Liver (tissue), 9 donors: ENCODE results near the gene NDUFS3. TPM values are rescaled to one million over a fixed set of nuclear protein-coding genes. Genes with fewer than 3 reads are reported as not detected.

ENCODE experiments used
- DNase-seq: peaks from one replicate; pipeline ENCODE4 v3.0.0-alpha.2; 2017; ENCODE audit warnings: low spot score
- H3K27ac ChIP-seq, 2 donors: one replicate each; pipeline ENCODE4 v1.7.0; 2013; ENCODE audit warnings: inconsistent platforms in 2 of 2, low read length in 2 of 2, control low read depth in 1 of 2, low read depth in 1 of 2, mild to moderate bottlenecking in 1 of 2
- H3K27me3 ChIP-seq, 4 donors: one replicate each; pipeline versions ENCODE4 v1.6.1 to v1.7.0; 2013; ENCODE audit warnings: low read length in 3 of 4, inconsistent platforms in 1 of 4, mild to moderate bottlenecking in 1 of 4, moderate library complexity in 1 of 4; ENCODE audit not compliant: control insufficient read depth in 4 of 4, insufficient read depth in 4 of 4
- H3K36me3 ChIP-seq, 4 donors: one replicate each; pipeline versions ENCODE4 v1.6.1 to v1.7.0; 2013; ENCODE audit warnings: low read length in 3 of 4, mild to moderate bottlenecking in 3 of 4, low read depth in 1 of 4, moderate library complexity in 1 of 4; ENCODE audit not compliant: control insufficient read depth in 4 of 4, insufficient read depth in 3 of 4
- H3K4me1 ChIP-seq, 4 donors: one replicate each; pipeline versions ENCODE4 v1.6.1 to v1.7.0; 2013; ENCODE audit warnings: low read length in 3 of 4, mild to moderate bottlenecking in 3 of 4, moderate library complexity in 1 of 4; ENCODE audit not compliant: control insufficient read depth in 4 of 4, insufficient read depth in 4 of 4
- H3K4me3 ChIP-seq, 3 donors: one replicate each; pipeline versions ENCODE4 v1.6.1 to v1.7.0; 2013; ENCODE audit warnings: low read length in 3 of 3, control low read depth in 1 of 3, low read depth in 1 of 3, mild to moderate bottlenecking in 1 of 3
- H3K9ac ChIP-seq, 2 donors: one replicate each; pipeline ENCODE4 v1.7.0; 2013; ENCODE audit warnings: low read length in 2 of 2, mild to moderate bottlenecking in 2 of 2, moderate library complexity in 2 of 2, control low read depth in 1 of 2, low read depth in 1 of 2
- H3K9me3 ChIP-seq, 4 donors: one replicate each; pipeline versions ENCODE4 v1.6.1 to v1.7.0; 2013; ENCODE audit warnings: low read length in 3 of 4; ENCODE audit not compliant: control insufficient read depth in 4 of 4
- CTCF ChIP-seq: fragments of 150-350 bp; IDR thresholded peaks from 2 replicates; pipeline ENCODE4 v1.5.1; 2017; ENCODE audit warnings: improper control_type of control experiment, low read depth, low read length; ENCODE audit not compliant: missing input control
- EGR1 ChIP-seq, 2 donors: IDR thresholded peaks; 2 replicates each; pipeline ENCODE4 v1.6.1; 2016 to 2018; ENCODE audit warnings: antibody characterized with exemption in 2 of 2, low read depth in 2 of 2
- FOXA1 ChIP-seq: IDR thresholded peaks from 2 replicates; pipeline ENCODE4 v1.6.1; 2016; ENCODE audit warnings: antibody characterized with exemption
- FOXA2 ChIP-seq: IDR thresholded peaks from 2 replicates; pipeline ENCODE4 v1.6.1; 2016; ENCODE audit warnings: antibody characterized with exemption
- GABPA ChIP-seq, 2 donors: IDR thresholded peaks in 1 of 2; conservative IDR thresholded peaks in 1 of 2; 2 replicates each; pipeline ENCODE4 v1.6.1; 2016; ENCODE audit warnings: antibody characterized with exemption in 2 of 2, mild to moderate bottlenecking in 1 of 2, moderate library complexity in 1 of 2
- HNF4A ChIP-seq, 2 donors: conservative IDR thresholded peaks; 2 replicates each; pipeline ENCODE4 v1.6.1; 2016; ENCODE audit warnings: antibody characterized with exemption in 2 of 2, mild to moderate bottlenecking in 2 of 2
- HNF4G ChIP-seq: IDR thresholded peaks from 2 replicates; pipeline ENCODE4 v1.6.1; 2016; ENCODE audit warnings: antibody characterized with exemption
- MAX ChIP-seq: IDR thresholded peaks from 2 replicates; pipeline ENCODE4 v1.6.1; 2016; ENCODE audit warnings: antibody characterized with exemption
- NR2F2 ChIP-seq: IDR thresholded peaks from 2 replicates; pipeline ENCODE4 v1.6.1; 2016; ENCODE audit warnings: antibody characterized with exemption
- RAD21 ChIP-seq, 2 donors: IDR thresholded peaks; 2 replicates each; pipeline ENCODE4 v1.6.1; 2016; ENCODE audit warnings: antibody characterized with exemption in 2 of 2, mild to moderate bottlenecking in 2 of 2
- RXRA ChIP-seq, 2 donors: IDR thresholded peaks; 2 replicates each; pipeline ENCODE4 v1.6.1; 2017 to 2018; ENCODE audit warnings: antibody characterized with exemption in 2 of 2, mild to moderate bottlenecking in 1 of 2
- SP1 ChIP-seq: IDR thresholded peaks from 2 replicates; pipeline ENCODE4 v1.6.1; 2018; ENCODE audit warnings: antibody characterized with exemption, mild to moderate bottlenecking
- TAF1 ChIP-seq: conservative IDR thresholded peaks from 2 replicates; pipeline ENCODE4 v1.6.1; 2016; ENCODE audit warnings: antibody characterized with exemption, mild to moderate bottlenecking
- YY1 ChIP-seq: IDR thresholded peaks from 2 replicates; pipeline ENCODE4 v1.6.1; 2016; ENCODE audit warnings: antibody characterized with exemption, mild to moderate bottlenecking
- ZBTB33 ChIP-seq: IDR thresholded peaks from 2 replicates; pipeline ENCODE4 v1.6.1; 2016; ENCODE audit warnings: antibody characterized with exemption
- WGBS: extraction: QIAGEN DNeasy Blood & Tissue Kit; methylation state at CpG from one replicate; pipeline ENCODE4 v1.1.7; 2013; 5-methylcytosine and 5-hydroxymethylcytosine counted together
- polyA plus RNA-seq, 2 donors: library from polyadenylated mRNA; stranded (reverse) in 1 of 2; unstranded in 1 of 2; fragments of 200-250 nt in 1 of 2; fragments of >200 nt in 1 of 2; fragmentation: Nextera tagmentation in 1 of 2; extraction: Ambion mirVana in 1 of 2; gene quantifications; one replicate each; pipeline versions ENCODE4 v1.2.1 to v1.2.3, GENCODE V29; 2013 to 2015
- total RNA-seq, 2 donors: library from RNA; depleted of rRNA; stranded (reverse); fragments of >200 nt; gene quantifications; one replicate each; pipeline ENCODE4 v1.2.3, GENCODE V29; 2014
- TF ChIP-seq, protein P1 (sequence below): IDR thresholded peaks from 2 replicates; pipeline ENCODE4 v1.6.1; 2016; ENCODE audit warnings: antibody characterized with exemption, mild to moderate bottlenecking
- donor health status: healthy.
- donor health status: healthy.
- donor health status: healthy.
- donor health status: healthy.
- donor health status: healthy.

NDUFS3 gene
- total and polyA plus RNA-seq, 4 donors = 43.8 to 101 (median 67.8) TPM

- peaks cover 0 to 11% (median 4%) of the 10 kb centered on the region in 4 donors for H3K36me3 ChIP-seq
- TF ChIP-seq RXRA (IDR thresholded peaks at IDR 0.05) (no peak), RAD21 (IDR thresholded peaks at IDR 0.05) (no peak), FOXA2 (no peak), YY1 (no peak), CTCF (no peak), NR2F2 (no peak)
- no peak overlapping the region for H3K27ac ChIP-seq
- no peaks in the 10 kb centered on the region for H3K9me3 ChIP-seq
- DNase-seq = no peak
- no peak overlapping the region for H3K9ac ChIP-seq
- H3K27me3 ChIP-seq = no peaks in the 10 kb centered on the region
- over 99% methylated on average over 7 of the region's 7 CpGs for WGBS
- no peak overlapping the region for H3K4me3 ChIP-seq
- peaks cover 3 to 39% (median 29%) of the 10 kb centered on the region in 4 donors for H3K4me1 ChIP-seq
Measured at GRCh38 chr11:47569646-47570045, 9.2 kb upstream of the NDUFS3 start.

- Histone ChIP-seq H3K27me3 (no peaks in the 10 kb centered on the region), H3K4me1 (peaks cover 3 to 36% (median 29%) of the 10 kb centered on the region in 4 donors), H3K36me3 (peaks cover 0 to 15% (median 4%) of the 10 kb centered on the region in 4 donors), H3K27ac (no peak overlapping the region), H3K9me3 (no peaks in the 10 kb centered on the region), H3K4me3 (no peak overlapping the region), H3K9ac (no peak overlapping the region)
- WGBS = 88% methylated on average over 3 of the region's 3 CpGs
- TF ChIP-seq YY1 = no peak
- no peak for TF ChIP-seq FOXA1
- no peak for TF ChIP-seq NR2F2
- no peak for TF ChIP-seq HNF4A (conservative IDR thresholded peaks at IDR 0.05)
- DNase-seq = no peak
Measured at GRCh38 chr11:47570651-47571356, 8.1 kb upstream of the NDUFS3 start.

- WGBS = 95% methylated on average over 4 of the region's 4 CpGs
- no peak overlapping the region for H3K9ac ChIP-seq
- H3K4me1 ChIP-seq = peaks cover 3 to 35% (median 27%) of the 10 kb centered on the region in 4 donors
- H3K4me3 ChIP-seq = no peak overlapping the region
- H3K27me3 ChIP-seq = no peaks in the 10 kb centered on the region
- no peaks in the 10 kb centered on the region for H3K9me3 ChIP-seq
- peaks cover 0 to 15% (median 4%) of the 10 kb centered on the region in 4 donors for H3K36me3 ChIP-seq
- H3K27ac ChIP-seq = no peak overlapping the region
- no peak for DNase-seq
- TF ChIP-seq NR2F2 = no peak
- no peak for TF ChIP-seq TAF1
- TF ChIP-seq FOXA1 = no peak
- TF ChIP-seq HNF4A (conservative IDR thresholded peaks at IDR 0.05) = no peak
- TF ChIP-seq SP1 = no peak
- no peak for TF ChIP-seq ZBTB33
- no peak for TF ChIP-seq YY1
- TF ChIP-seq MAX = no peak
- TF ChIP-seq RAD21 (IDR thresholded peaks at IDR 0.05) = no peak
- TF ChIP-seq GABPA (IDR thresholded peaks at IDR 0.05 in 1 of 2, conservative IDR thresholded peaks at IDR 0.05 in 1 of 2) = no peak
- no peak for TF ChIP-seq EGR1 (IDR thresholded peaks at IDR 0.05; ENCODE audit: low read depth in 2 of 2)
- TF ChIP-seq FOXA2 = no peak
- TF ChIP-seq, protein P1, sequence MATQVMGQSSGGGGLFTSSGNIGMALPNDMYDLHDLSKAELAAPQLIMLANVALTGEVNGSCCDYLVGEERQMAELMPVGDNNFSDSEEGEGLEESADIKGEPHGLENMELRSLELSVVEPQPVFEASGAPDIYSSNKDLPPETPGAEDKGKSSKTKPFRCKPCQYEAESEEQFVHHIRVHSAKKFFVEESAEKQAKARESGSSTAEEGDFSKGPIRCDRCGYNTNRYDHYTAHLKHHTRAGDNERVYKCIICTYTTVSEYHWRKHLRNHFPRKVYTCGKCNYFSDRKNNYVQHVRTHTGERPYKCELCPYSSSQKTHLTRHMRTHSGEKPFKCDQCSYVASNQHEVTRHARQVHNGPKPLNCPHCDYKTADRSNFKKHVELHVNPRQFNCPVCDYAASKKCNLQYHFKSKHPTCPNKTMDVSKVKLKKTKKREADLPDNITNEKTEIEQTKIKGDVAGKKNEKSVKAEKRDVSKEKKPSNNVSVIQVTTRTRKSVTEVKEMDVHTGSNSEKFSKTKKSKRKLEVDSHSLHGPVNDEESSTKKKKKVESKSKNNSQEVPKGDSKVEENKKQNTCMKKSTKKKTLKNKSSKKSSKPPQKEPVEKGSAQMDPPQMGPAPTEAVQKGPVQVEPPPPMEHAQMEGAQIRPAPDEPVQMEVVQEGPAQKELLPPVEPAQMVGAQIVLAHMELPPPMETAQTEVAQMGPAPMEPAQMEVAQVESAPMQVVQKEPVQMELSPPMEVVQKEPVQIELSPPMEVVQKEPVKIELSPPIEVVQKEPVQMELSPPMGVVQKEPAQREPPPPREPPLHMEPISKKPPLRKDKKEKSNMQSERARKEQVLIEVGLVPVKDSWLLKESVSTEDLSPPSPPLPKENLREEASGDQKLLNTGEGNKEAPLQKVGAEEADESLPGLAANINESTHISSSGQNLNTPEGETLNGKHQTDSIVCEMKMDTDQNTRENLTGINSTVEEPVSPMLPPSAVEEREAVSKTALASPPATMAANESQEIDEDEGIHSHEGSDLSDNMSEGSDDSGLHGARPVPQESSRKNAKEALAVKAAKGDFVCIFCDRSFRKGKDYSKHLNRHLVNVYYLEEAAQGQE = no peak
- TF ChIP-seq CTCF = no peak
- no peak for TF ChIP-seq HNF4G
Measured at GRCh38 chr11:47571357-47571729, 7.5 kb upstream of the NDUFS3 start.
